ENCODE measurements around the gene EIF5AL1.
"Not testable (repeated sequence)": the region's sequence is repeated elsewhere in the genome, so short reads cannot be mapped to it uniquely, and the experiment has no call there.

The EIF5AL1 gene

GRCh38 chr10:79516532-79517205 lies 4.3 kb downstream of the EIF5AL1 start:
- not testable (repeated sequence) for H3K4me3 Mint-ChIP-seq; H3K27ac Mint-ChIP-seq; DNase-seq; ATAC-seq; H3K27me3 Mint-ChIP-seq; H3K9me3 Mint-ChIP-seq; H3K4me1 Mint-ChIP-seq; H3K36me3 Mint-ChIP-seq (ENCODE audit: low read depth)

GRCh38 chr10:79517567-79517966 lies 5.2 kb downstream of the EIF5AL1 start:
- not testable (repeated sequence) for ATAC-seq; H3K4me1 Mint-ChIP-seq; H3K4me3 Mint-ChIP-seq; H3K36me3 Mint-ChIP-seq (ENCODE audit: low read depth); DNase-seq; H3K27me3 Mint-ChIP-seq; H3K9me3 Mint-ChIP-seq; H3K27ac Mint-ChIP-seq

GRCh38 chr10:79521751-79522150 lies 9.4 kb downstream of the EIF5AL1 start:
- ATAC-seq, DNase-seq: not testable (repeated sequence)

GRCh38 chr10:79522464-79522863 lies 10.1 kb downstream of the EIF5AL1 start:
- DNase-seq; H3K4me1 Mint-ChIP-seq; H3K9me3 Mint-ChIP-seq; H3K27me3 Mint-ChIP-seq; H3K4me3 Mint-ChIP-seq; H3K27ac Mint-ChIP-seq; H3K36me3 Mint-ChIP-seq (ENCODE audit: low read depth): not testable (repeated sequence)
- peak; percentile 10 for ATAC-seq

More at GRCh38 chr10:79521751-79522150, 9.4 kb downstream of the EIF5AL1 start:
- H3K36me3 Mint-ChIP-seq (ENCODE audit: low read depth); H3K4me3 Mint-ChIP-seq; H3K27ac Mint-ChIP-seq; H3K9me3 Mint-ChIP-seq; H3K27me3 Mint-ChIP-seq; H3K4me1 Mint-ChIP-seq: not testable (repeated sequence)

GRCh38 chr10:79523157-79523853 lies 11.0 kb downstream of the EIF5AL1 start:
- H3K27ac Mint-ChIP-seq; ATAC-seq; H3K4me3 Mint-ChIP-seq; DNase-seq; H3K4me1 Mint-ChIP-seq; H3K36me3 Mint-ChIP-seq (ENCODE audit: low read depth); H3K9me3 Mint-ChIP-seq; H3K27me3 Mint-ChIP-seq: not testable (repeated sequence)

- not testable (repeated sequence) for ATAC-seq; H3K36me3 Mint-ChIP-seq (ENCODE audit: low read depth); DNase-seq; H3K27me3 Mint-ChIP-seq; H3K4me1 Mint-ChIP-seq; H3K9me3 Mint-ChIP-seq; H3K27ac Mint-ChIP-seq; H3K4me3 Mint-ChIP-seq
Measured at GRCh38 chr10:79525049-79525710, 12.8 kb downstream of the EIF5AL1 start.

GRCh38 chr10:79528261-79528660 lies 15.9 kb downstream of the EIF5AL1 start:
- not testable (repeated sequence) for DNase-seq; ATAC-seq; H3K4me1 Mint-ChIP-seq; H3K4me3 Mint-ChIP-seq; H3K27ac Mint-ChIP-seq; H3K9me3 Mint-ChIP-seq; H3K27me3 Mint-ChIP-seq; H3K36me3 Mint-ChIP-seq (ENCODE audit: low read depth)

GRCh38 chr10:79533142-79533902 lies 21.0 kb downstream of the EIF5AL1 start:
- H3K4me1 Mint-ChIP-seq; ATAC-seq; H3K36me3 Mint-ChIP-seq (ENCODE audit: low read depth); H3K9me3 Mint-ChIP-seq; H3K27me3 Mint-ChIP-seq; H3K4me3 Mint-ChIP-seq; DNase-seq; H3K27ac Mint-ChIP-seq: not testable (repeated sequence)

- not testable (repeated sequence) for H3K9me3 Mint-ChIP-seq; ATAC-seq; H3K4me3 Mint-ChIP-seq; H3K27me3 Mint-ChIP-seq; H3K36me3 Mint-ChIP-seq (ENCODE audit: low read depth); DNase-seq; H3K27ac Mint-ChIP-seq; H3K4me1 Mint-ChIP-seq
Measured at GRCh38 chr10:79533903-79534175, 21.5 kb downstream of the EIF5AL1 start.

- not testable (repeated sequence) for H3K27ac Mint-ChIP-seq; H3K9me3 Mint-ChIP-seq; H3K4me1 Mint-ChIP-seq; ATAC-seq; H3K27me3 Mint-ChIP-seq; DNase-seq; H3K36me3 Mint-ChIP-seq (ENCODE audit: low read depth); H3K4me3 Mint-ChIP-seq
Measured at GRCh38 chr10:79538311-79538710, 26.0 kb downstream of the EIF5AL1 start.

GRCh38 chr10:79540930-79541329 lies 28.6 kb downstream of the EIF5AL1 start:
- H3K4me3 Mint-ChIP-seq; H3K27ac Mint-ChIP-seq; DNase-seq; H3K4me1 Mint-ChIP-seq; H3K36me3 Mint-ChIP-seq (ENCODE audit: low read depth); H3K9me3 Mint-ChIP-seq; H3K27me3 Mint-ChIP-seq: not testable (repeated sequence)
- ATAC-seq: peak; percentile 68

GRCh38 chr10:79542626-79543025 lies 30.3 kb downstream of the EIF5AL1 start:
- ATAC-seq (no peak), DNase-seq (no peak)
- no peaks in the 10 kb centered on the region for H3K9me3 Mint-ChIP-seq
- H3K36me3 Mint-ChIP-seq (ENCODE audit: low read depth): no peaks in the 10 kb centered on the region
- H3K27ac Mint-ChIP-seq: no peak overlapping the region
- no peak overlapping the region for H3K4me3 Mint-ChIP-seq
- no peaks in the 10 kb centered on the region for H3K27me3 Mint-ChIP-seq
- peaks cover 1% of the 10 kb centered on the region for H3K4me1 Mint-ChIP-seq

GRCh38 chr10:79544408-79544807 lies 32.1 kb downstream of the EIF5AL1 start:
- DNase-seq; ATAC-seq; H3K36me3 Mint-ChIP-seq (ENCODE audit: low read depth); H3K4me1 Mint-ChIP-seq; H3K27ac Mint-ChIP-seq; H3K27me3 Mint-ChIP-seq; H3K4me3 Mint-ChIP-seq; H3K9me3 Mint-ChIP-seq: not testable (repeated sequence)

GRCh38 chr10:79544926-79545659 lies 32.8 kb downstream of the EIF5AL1 start:
- not testable (repeated sequence) for H3K4me3 Mint-ChIP-seq; H3K27me3 Mint-ChIP-seq; H3K27ac Mint-ChIP-seq; H3K36me3 Mint-ChIP-seq (ENCODE audit: low read depth); ATAC-seq; H3K4me1 Mint-ChIP-seq; DNase-seq; H3K9me3 Mint-ChIP-seq

Data from activated naive CD8-positive, alpha-beta T cell treated with anti-CD3 and anti-CD28 coated beads, Interleukin-2, amount 50 U/mL, for 24 hours (primary cell).